ENCODE data around the gene SMAD4. TPM values are rescaled to one million over a fixed set of nuclear protein-coding genes. Genes with fewer than 3 reads are reported as not detected.

The SMAD4 gene
- total RNA-seq, 6 donors from 2014 or later: 94.7 to 140 (median 107) TPM

DNA sequence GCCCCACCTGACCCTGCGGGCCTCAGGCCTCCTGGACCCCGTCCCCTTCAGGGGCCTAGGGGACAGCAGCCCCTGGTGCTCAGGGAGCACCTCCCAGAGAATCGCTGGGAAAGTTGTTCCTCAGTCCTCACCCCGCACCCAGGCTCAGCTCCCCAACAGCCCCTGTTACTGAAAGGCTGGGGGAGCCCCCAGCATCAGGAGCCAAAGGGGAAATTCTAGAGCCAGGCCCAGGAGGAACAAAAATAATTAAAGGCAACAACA is 91.5 kb downstream of the SMAD4 start:
- H3K4me1 ChIP-seq: no peaks in the 10 kb centered on the region
- no peaks in the 10 kb centered on the region for H3K27me3 ChIP-seq
- no peak for DNase-seq
- H3K36me3 ChIP-seq: no peaks in the 10 kb centered on the region
- no peak for ATAC-seq (ENCODE audit: low FRiP score in 2 of 2)
- H3K27ac ChIP-seq: no peak overlapping the region
- H3K4me3 ChIP-seq: no peak overlapping the region
- peaks cover 0 to 6% (median 0%) of the 10 kb centered on the region in 4 donors for H3K9me3 ChIP-seq
- WGBS, 2 donors: 88 to 100% methylated on average over 4 of the region's 4 CpGs
- no peak for TF ChIP-seq POLR2AphosphoS5 (IDR thresholded peaks at IDR 0.05)
- TF ChIP-seq, protein P1, sequence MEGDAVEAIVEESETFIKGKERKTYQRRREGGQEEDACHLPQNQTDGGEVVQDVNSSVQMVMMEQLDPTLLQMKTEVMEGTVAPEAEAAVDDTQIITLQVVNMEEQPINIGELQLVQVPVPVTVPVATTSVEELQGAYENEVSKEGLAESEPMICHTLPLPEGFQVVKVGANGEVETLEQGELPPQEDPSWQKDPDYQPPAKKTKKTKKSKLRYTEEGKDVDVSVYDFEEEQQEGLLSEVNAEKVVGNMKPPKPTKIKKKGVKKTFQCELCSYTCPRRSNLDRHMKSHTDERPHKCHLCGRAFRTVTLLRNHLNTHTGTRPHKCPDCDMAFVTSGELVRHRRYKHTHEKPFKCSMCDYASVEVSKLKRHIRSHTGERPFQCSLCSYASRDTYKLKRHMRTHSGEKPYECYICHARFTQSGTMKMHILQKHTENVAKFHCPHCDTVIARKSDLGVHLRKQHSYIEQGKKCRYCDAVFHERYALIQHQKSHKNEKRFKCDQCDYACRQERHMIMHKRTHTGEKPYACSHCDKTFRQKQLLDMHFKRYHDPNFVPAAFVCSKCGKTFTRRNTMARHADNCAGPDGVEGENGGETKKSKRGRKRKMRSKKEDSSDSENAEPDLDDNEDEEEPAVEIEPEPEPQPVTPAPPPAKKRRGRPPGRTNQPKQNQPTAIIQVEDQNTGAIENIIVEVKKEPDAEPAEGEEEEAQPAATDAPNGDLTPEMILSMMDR (IDR thresholded peaks at IDR 0.05): no peak
- no peak for TF ChIP-seq EP300 (IDR thresholded peaks at IDR 0.05)

DNA sequence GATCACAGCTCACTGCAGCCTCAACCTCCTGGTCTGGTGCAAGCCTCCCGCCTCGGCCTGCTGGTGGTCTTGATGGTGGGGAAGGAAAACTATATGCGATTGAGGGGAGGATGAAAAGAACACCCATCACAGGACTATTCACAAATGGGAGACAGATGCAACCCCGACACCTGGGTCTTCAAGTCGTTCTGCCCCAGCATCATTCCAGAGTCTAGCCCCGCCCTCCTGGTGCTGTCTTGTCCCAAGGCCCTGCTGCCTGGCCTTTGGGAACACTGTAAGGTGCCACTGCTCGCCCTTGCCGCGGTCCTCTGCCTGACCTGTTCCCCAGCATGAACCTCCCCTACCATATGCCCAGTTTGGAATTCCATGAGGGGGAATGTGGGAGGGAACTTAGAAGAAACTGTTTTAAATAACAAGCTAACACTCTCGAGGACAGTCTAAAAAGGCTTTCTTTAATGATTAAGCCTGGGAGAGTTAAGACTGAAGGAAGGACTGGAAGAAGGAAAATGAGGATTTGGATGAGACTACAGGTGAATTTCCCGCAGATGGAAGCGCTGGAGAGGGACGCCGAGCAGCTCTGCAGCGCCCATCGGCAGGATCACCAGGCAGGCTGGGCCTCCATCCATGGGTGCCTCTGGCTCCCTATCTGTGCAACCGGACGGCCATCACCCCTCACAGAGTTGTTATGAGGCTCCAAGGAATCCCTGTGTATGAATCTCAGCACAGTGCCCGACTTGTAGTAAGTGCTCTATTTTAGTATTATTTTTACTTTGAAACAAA is 92.4 kb downstream of the SMAD4 start:
- Histone ChIP-seq H3K9me3 (peaks cover 0 to under 1% (median 0%) of the 10 kb centered on the region in 4 donors), H3K4me1 (no peaks in the 10 kb centered on the region), H3K36me3 (no peaks in the 10 kb centered on the region), H3K4me3 (no peak overlapping the region), H3K27me3 (no peaks in the 10 kb centered on the region), H3K27ac (no peak overlapping the region)
- ATAC-seq (ENCODE audit: low FRiP score in 2 of 2) (peak in 1 of 2 donors; percentile 28), DNase-seq (no peak)
- 88 to 95% methylated on average over 17 to 19 of the region's 19 CpGs for WGBS, 2 donors
- TF ChIP-seq, protein P1 (IDR thresholded peaks at IDR 0.05): no peak
- no peak for TF ChIP-seq EP300 (IDR thresholded peaks at IDR 0.05)
- TF ChIP-seq POLR2AphosphoS5 (IDR thresholded peaks at IDR 0.05): no peak
- TF ChIP-seq POLR2A (IDR thresholded peaks at IDR 0.05): no peak

DNA sequence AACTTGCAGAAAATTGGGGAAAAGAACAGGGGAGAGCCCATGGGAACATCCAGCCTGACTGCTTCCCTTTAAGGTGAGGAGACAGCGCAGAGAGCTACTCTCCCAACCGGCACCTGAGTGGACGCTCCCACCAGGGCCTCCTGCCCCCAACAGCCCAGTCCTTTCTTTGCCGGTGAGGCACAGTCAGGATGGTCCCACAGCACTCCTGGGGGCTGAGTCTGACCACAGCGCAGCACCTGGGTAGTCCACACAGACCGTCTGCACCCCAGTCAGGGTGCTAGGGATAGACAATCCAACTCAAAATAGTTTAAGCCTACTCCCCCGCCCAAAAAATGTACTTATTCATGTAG is 93.0 kb downstream of the SMAD4 start:
- 90 to 96% methylated on average over 6 to 7 of the region's 7 CpGs for WGBS, 2 donors
- H3K27ac ChIP-seq: no peak overlapping the region
- ATAC-seq (ENCODE audit: low FRiP score in 2 of 2) (no peak), DNase-seq (no peak)
- H3K36me3 ChIP-seq: no peaks in the 10 kb centered on the region
- TF ChIP-seq EP300 (IDR thresholded peaks at IDR 0.05): no peak
- TF ChIP-seq, protein P1 (IDR thresholded peaks at IDR 0.05): no peak
- no peak for TF ChIP-seq POLR2A (IDR thresholded peaks at IDR 0.05)
- TF ChIP-seq POLR2AphosphoS5 (IDR thresholded peaks at IDR 0.05): no peak
- H3K9me3 ChIP-seq: no peaks in the 10 kb centered on the region
- H3K4me3 ChIP-seq: no peak overlapping the region
- no peaks in the 10 kb centered on the region for H3K4me1 ChIP-seq
- no peaks in the 10 kb centered on the region for H3K27me3 ChIP-seq

DNA sequence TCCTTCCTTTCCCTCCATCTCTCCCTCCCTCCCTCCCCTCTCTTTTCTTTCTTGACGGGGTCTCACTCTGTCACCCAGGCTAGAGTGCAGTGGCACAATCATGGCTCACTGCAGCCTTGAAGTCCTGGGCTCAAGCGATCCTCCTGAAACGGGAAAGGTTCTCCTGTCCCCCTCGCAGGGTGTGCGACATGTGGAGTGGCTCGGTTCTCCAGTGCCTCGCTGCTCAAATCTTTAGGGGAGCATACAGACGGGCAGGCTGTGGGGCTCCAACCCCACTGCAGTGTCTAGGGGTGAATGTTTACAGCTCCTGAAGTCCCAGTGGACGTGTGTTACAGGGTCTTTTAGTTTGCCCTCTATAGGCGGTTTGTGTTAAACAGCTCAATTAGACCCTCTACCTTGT is 93.5 kb downstream of the SMAD4 start:
- ATAC-seq (ENCODE audit: low FRiP score in 2 of 2): no peak
- Histone ChIP-seq H3K27me3 (no peaks in the 10 kb centered on the region), H3K4me1 (no peaks in the 10 kb centered on the region), H3K27ac (no peak overlapping the region), H3K36me3 (no peaks in the 10 kb centered on the region), H3K9me3 (no peaks in the 10 kb centered on the region), H3K4me3 (no peak overlapping the region)
- no peak for DNase-seq
- WGBS, 2 donors: 87 to 89% methylated on average over 10 of the region's 10 CpGs
- TF ChIP-seq, protein P1 (IDR thresholded peaks at IDR 0.05): no peak
- TF ChIP-seq EP300 (IDR thresholded peaks at IDR 0.05) (no peak), POLR2A (IDR thresholded peaks at IDR 0.05) (no peak), POLR2AphosphoS5 (IDR thresholded peaks at IDR 0.05) (no peak)

DNA sequence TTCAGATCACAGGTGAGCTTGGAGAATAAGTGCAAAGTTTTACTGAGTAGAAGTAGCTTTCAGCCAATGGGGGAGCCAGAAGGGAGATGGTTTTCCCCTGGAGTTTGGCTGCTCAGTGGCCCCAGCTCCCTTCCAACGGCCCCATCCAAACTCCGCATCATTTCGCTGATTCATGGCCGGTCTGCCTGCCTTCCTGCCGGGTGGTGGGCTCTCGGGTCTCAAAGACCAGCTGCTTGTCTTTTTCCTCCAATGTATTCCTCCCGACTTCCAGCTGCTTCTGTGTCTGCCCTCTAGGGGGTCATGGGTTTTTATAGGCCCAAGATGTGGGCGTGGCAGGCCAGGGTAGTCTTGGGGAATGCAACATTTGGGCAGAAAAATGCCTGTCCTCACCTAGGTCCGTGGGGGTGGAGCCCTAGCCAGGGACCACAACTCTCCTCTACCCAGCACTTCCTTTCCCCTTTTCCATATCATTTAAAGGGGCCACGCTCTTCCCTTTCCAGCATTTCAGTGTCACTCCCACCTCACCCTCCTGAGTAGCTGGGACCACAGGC is 94.0 kb downstream of the SMAD4 start:
- no peak for TF ChIP-seq POLR2AphosphoS5 (IDR thresholded peaks at IDR 0.05)
- TF ChIP-seq, protein P1 (IDR thresholded peaks at IDR 0.05): no peak
- TF ChIP-seq POLR2A (IDR thresholded peaks at IDR 0.05): no peak
- no peak for TF ChIP-seq EP300 (IDR thresholded peaks at IDR 0.05)
- H3K4me3 ChIP-seq: no peak overlapping the region
- H3K9me3 ChIP-seq: no peaks in the 10 kb centered on the region
- 78 to 79% methylated on average over 9 to 10 of the region's 10 CpGs for WGBS, 2 donors
- ATAC-seq (ENCODE audit: low FRiP score in 2 of 2): no peak
- no peak overlapping the region for H3K27ac ChIP-seq
- no peak for DNase-seq
- H3K27me3 ChIP-seq: no peaks in the 10 kb centered on the region
- H3K36me3 ChIP-seq: no peaks in the 10 kb centered on the region
- H3K4me1 ChIP-seq: no peaks in the 10 kb centered on the region
